ENCODE measurements around the gene ZNF808.

The ZNF808 gene

GRCh38 chr19:52600639-52601024 lies 73.2 kb downstream of the ZNF808 start:
- DNase-seq = no peak

- DNase-seq = peak; percentile 91
Measured at GRCh38 chr19:52601025-52601973, 73.8 kb downstream of the ZNF808 start.

GRCh38 chr19:52601974-52602366 lies 74.5 kb downstream of the ZNF808 start:
- peak; percentile 6 for DNase-seq

- no peak for DNase-seq
Measured at GRCh38 chr19:52602941-52603340, 75.5 kb downstream of the ZNF808 start.

GRCh38 chr19:52603558-52604207 lies 76.2 kb downstream of the ZNF808 start:
- DNase-seq = peak; percentile 6

All from fibroblast of skin of right biceps (primary cell).